Adrenal gland (tissue), 12 donors: ENCODE data around the gene LDB3. TPM values are rescaled to one million over a fixed set of nuclear protein-coding genes. Genes with fewer than 3 reads are reported as not detected.
A peak's percentile ranks its signal among the peaks of the same experiment; 100 is the strongest.

Source experiments
- DNase-seq, 7 donors: peaks; one replicate each; pipeline ENCODE4 v3.0.0-alpha.2; 2019 to 2020
- H3K27ac ChIP-seq, 5 donors: fragments of 200-600 bp; sonication (generic) in 4 of 5; 1 replicate in 3 of 5; 2 replicates in 2 of 5; pipeline versions ENCODE4 v1.5.1 to v1.8.0; 2016 to 2020; ENCODE audit warnings: mild to moderate bottlenecking in 1 of 5
- H3K27me3 ChIP-seq: fragments of 200-600 bp; 2 replicates; pipeline ENCODE4 v1.8.0; 2021
- H3K36me3 ChIP-seq, 2 donors: fragments of 200-600 bp; replicated peaks in 1 of 2; 1 replicate in 1 of 2; 2 replicates in 1 of 2; pipeline versions ENCODE4 v1.5.1 to v1.8.0; 2018 to 2022
- H3K4me1 ChIP-seq, 2 donors: fragments of 200-600 bp; replicated peaks in 1 of 2; 1 replicate in 1 of 2; 2 replicates in 1 of 2; pipeline versions ENCODE4 v1.5.1 to v1.8.0; 2018 to 2021
- H3K4me3 ChIP-seq, 4 donors: fragments of 200-600 bp; sonication (generic) in 3 of 4; one replicate each; pipeline ENCODE4 v1.5.1; 2016 to 2018
- H3K9me3 ChIP-seq, 3 donors: fragments of 200-600 bp; sonication (generic) in 1 of 3; replicated peaks in 1 of 3; 1 replicate in 2 of 3; 2 replicates in 1 of 3; pipeline versions ENCODE4 v1.5.1 to v1.8.0; 2016 to 2021
- POLR2A ChIP-seq, 2 donors: fragments of 450-650 bp; IDR thresholded peaks; one replicate each; pipeline ENCODE4 v1.6.1; 2017; ENCODE audit warnings: antibody characterized with exemption in 2 of 2, mild to moderate bottlenecking in 2 of 2, moderate library complexity in 1 of 2
- WGBS, 4 donors: extraction: QIAGEN DNeasy Blood & Tissue Kit in 2 of 4; methylation state at CpG; one replicate each; pipeline versions ENCODE4 v1.1.5 to v1.1.7; 2013 to 2017; 5-methylcytosine and 5-hydroxymethylcytosine counted together
- intact Hi-C, 2 donors: fragments of 100-400 bp; cut with DNase I; formaldehyde crosslinking; loops; one replicate each; pipeline versions ENCODE4 v1.14.1 to v1.15.0; 2022 to 2023
- polyA plus RNA-seq, 3 donors: library from polyadenylated mRNA; stranded (reverse); fragments of 200-250 nt in 2 of 3; fragments of 350-450 nt in 1 of 3; fragmentation: Illumina TruSeq in 1 of 3; extraction: RNeasy Lipid Tissue Mini Kit (QIAGEN cat#74804) in 1 of 3; gene quantifications; one replicate each; pipeline ENCODE4 v1.2.3, GENCODE V29; 2013 to 2014
- total RNA-seq, 9 donors: library from RNA; depleted of rRNA in 4 of 9; stranded (reverse); fragments of >200 nt in 4 of 9; fragments of 120-200 nt in 1 of 9; fragmentation: NEBNext Ultra II Directional in 1 of 9; extraction: Animal tissue kit (Norgen Biotek cat#: 25700) in 1 of 9; gene quantifications; one replicate each; pipeline versions ENCODE4 v1.1.0 to v1.2.4, GENCODE V29; 2013 to 2023
- TF ChIP-seq, protein P1 (sequence below), 6 experiments: fragments of 450-650 bp in 4 of 6; fragments of 200-600 bp in 2 of 6; sonication (generic) in 1 of 6; IDR thresholded peaks; 1 replicate in 5 of 6; 2 replicates in 1 of 6; pipeline versions ENCODE4 v1.5.1 to v1.8.0; 2016 to 2021; ENCODE audit warnings: antibody characterized with exemption in 6 of 6, mild to moderate bottlenecking in 2 of 6, moderate library complexity in 1 of 6
- donor health status: healthy with polysubstance abuse.
- donor health status: Bipolar disorder and iron deficiency.
- donor health status: DM: yes; HTN: yes; CAD: no.
- donor health status: DM: no; HTN: no; CAD: no.
- donor health status: DM: no; HTN: no; CAD: no.
- donor health status: DM: yes; HTN: yes; CAD: no.

LDB3 gene
- total and polyA plus RNA-seq, 12 donors: 0.14 to 2.7 (median 0.36) TPM

DNA sequence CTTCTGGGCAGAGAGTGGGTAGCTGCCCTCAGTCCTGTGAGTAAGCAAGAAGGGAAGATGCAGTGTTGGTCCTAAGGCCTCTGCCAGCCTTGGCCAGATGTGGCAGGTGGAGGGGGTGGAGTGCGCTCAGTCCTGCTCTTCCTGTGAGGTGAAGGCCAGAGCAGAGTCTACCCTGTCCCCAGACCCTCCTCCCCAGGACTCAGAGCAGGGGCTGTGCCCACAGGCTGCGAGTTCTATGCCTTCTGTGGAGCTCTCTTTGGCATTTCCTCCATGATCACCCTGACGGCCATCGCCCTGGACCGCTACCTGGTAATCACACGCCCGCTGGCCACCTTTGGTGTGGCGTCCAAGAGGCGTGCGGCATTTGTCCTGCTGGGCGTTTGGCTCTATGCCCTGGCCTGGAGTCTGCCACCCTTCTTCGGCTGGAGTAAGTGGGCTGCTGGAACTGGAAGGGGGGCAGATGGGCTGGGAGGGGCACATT lies 10.0 kb upstream of the LDB3 start:
- intact Hi-C loops: no loop called here
- H3K27ac ChIP-seq: no peak overlapping the region
- H3K4me3 ChIP-seq: no peak overlapping the region
- H3K4me1 ChIP-seq: peaks cover 0 to 11% of the 10 kb centered on the region in 2 donors
- H3K9me3 ChIP-seq: no peaks in the 10 kb centered on the region
- no peaks in the 10 kb centered on the region for H3K36me3 ChIP-seq
- 91 to 94% (median 92%) methylated on average over 11 to 12 of the region's 12 CpGs for WGBS, 4 donors
- DNase-seq: peak in 4 of 7 donors; percentile 6 to 13 (median 9)
- no peak for TF ChIP-seq POLR2A (IDR thresholded peaks at IDR 0.05)
- TF ChIP-seq, protein P1, sequence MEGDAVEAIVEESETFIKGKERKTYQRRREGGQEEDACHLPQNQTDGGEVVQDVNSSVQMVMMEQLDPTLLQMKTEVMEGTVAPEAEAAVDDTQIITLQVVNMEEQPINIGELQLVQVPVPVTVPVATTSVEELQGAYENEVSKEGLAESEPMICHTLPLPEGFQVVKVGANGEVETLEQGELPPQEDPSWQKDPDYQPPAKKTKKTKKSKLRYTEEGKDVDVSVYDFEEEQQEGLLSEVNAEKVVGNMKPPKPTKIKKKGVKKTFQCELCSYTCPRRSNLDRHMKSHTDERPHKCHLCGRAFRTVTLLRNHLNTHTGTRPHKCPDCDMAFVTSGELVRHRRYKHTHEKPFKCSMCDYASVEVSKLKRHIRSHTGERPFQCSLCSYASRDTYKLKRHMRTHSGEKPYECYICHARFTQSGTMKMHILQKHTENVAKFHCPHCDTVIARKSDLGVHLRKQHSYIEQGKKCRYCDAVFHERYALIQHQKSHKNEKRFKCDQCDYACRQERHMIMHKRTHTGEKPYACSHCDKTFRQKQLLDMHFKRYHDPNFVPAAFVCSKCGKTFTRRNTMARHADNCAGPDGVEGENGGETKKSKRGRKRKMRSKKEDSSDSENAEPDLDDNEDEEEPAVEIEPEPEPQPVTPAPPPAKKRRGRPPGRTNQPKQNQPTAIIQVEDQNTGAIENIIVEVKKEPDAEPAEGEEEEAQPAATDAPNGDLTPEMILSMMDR (IDR thresholded peaks at IDR 0.05): no peak
- H3K27me3 ChIP-seq: no peaks in the 10 kb centered on the region

DNA sequence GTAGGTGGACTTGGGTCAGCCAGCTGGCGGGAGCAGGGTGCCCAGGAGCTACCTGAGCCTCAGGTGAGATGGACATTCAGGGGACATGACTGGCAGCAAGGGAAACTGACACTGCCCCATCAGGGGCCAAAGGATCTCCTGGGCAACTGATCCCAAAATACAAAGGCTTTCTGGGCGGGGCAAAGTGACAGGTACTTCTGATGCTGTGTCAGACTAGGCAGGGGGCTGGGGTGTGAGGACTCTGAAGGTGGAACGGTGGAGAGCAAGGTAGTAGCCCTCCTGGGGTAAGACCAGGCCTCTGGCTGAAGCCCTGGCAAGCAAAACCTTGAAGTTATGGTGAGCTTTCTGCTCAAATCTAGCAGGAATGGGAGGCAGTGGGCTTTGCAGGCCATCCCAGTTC lies 9.6 kb upstream of the LDB3 start:
- H3K36me3 ChIP-seq: no peaks in the 10 kb centered on the region
- WGBS, 4 donors: 63 to 85% (median 75%) methylated on average over 3 of the region's 3 CpGs
- intact Hi-C loops: no loop called here
- no peak overlapping the region for H3K27ac ChIP-seq
- H3K27me3 ChIP-seq: no peaks in the 10 kb centered on the region
- peaks cover 0 to 11% of the 10 kb centered on the region in 2 donors for H3K4me1 ChIP-seq
- peak in 1 of 7 donors; percentile 6 for DNase-seq
- TF ChIP-seq, protein P1 (IDR thresholded peaks at IDR 0.05): no peak
- TF ChIP-seq POLR2A (IDR thresholded peaks at IDR 0.05): no peak
- no peak overlapping the region for H3K4me3 ChIP-seq
- H3K9me3 ChIP-seq: no peaks in the 10 kb centered on the region

DNA sequence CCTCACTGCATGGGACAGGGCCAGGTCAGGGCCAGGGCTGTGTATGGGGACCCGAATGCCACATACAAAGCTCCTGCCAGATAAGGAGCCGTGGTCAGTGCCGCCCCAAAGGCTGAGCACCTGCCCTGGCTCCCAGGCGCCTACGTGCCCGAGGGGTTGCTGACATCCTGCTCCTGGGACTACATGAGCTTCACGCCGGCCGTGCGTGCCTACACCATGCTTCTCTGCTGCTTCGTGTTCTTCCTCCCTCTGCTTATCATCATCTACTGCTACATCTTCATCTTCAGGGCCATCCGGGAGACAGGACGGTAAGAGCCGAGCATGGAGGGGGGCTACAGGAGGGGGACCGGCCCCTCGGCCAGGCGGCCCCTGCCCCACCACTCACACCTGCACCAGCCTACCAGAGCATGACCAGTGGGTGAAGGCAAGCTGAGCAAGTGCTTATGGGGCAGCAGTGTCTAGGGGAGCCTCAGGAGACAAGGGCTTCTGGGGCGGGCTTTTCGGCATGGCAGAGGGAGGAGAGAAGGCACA lies 9.1 kb upstream of the LDB3 start:
- WGBS, 4 donors: 89 to 94% (median 90%) methylated on average over 16 to 19 of the region's 19 CpGs
- no peak overlapping the region for H3K4me3 ChIP-seq
- H3K9me3 ChIP-seq: no peaks in the 10 kb centered on the region
- H3K27ac ChIP-seq: no peak overlapping the region
- TF ChIP-seq, protein P1 (IDR thresholded peaks at IDR 0.05): no peak
- no peak for TF ChIP-seq POLR2A (IDR thresholded peaks at IDR 0.05)
- intact Hi-C loops: no loop called here
- DNase-seq: peak in 3 of 7 donors; percentile 6 to 12 (median 7)
- H3K36me3 ChIP-seq: no peaks in the 10 kb centered on the region
- peaks cover 0 to 12% of the 10 kb centered on the region in 2 donors for H3K4me1 ChIP-seq
- no peaks in the 10 kb centered on the region for H3K27me3 ChIP-seq

DNA sequence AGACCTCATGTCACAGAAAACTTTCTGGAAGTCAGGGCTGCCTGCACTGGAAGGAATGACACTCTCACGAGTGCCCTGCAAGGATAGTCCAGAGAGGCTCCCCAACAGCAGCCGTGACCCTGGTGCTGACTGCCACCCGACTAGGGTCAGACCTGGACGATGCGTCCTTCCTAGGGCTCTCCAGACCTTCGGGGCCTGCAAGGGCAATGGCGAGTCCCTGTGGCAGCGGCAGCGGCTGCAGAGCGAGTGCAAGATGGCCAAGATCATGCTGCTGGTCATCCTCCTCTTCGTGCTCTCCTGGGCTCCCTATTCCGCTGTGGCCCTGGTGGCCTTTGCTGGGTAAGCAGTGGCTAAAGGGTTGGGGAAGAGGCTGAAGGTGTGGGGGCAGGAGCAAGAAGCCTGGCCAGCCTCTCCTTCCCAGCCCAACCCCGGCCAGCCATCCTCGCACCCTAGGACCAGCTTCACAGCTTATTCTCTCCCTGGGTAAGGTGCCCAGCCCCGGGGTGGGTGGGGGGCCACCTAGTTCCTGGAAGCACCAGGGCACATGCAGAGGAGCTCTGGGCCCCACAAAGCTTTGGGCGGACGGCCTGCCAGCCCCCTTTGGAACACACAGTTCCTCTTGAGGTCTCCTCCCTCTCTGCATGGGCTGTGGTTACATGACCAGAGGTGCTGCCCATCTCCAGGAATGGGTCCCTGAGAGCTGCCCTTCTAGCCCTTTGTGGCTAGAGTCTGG lies 8.4 kb upstream of the LDB3 start:
- TF ChIP-seq, protein P1 (IDR thresholded peaks at IDR 0.05): no peak
- no peak for TF ChIP-seq POLR2A (IDR thresholded peaks at IDR 0.05)
- 84 to 91% (median 90%) methylated on average over 7 to 17 of the region's 17 CpGs for WGBS, 4 donors
- intact Hi-C loops: no loop called here

More for the DNA sequence above, 8.4 kb upstream of the LDB3 start:
- Histone ChIP-seq H3K4me3 (no peak overlapping the region), H3K27ac (no peak overlapping the region), H3K4me1 (peaks cover 0 to 18% of the 10 kb centered on the region in 2 donors), H3K27me3 (no peaks in the 10 kb centered on the region), H3K36me3 (no peaks in the 10 kb centered on the region), H3K9me3 (no peaks in the 10 kb centered on the region)
- peak in 3 of 7 donors; percentile 8 to 13 (median 11) for DNase-seq
